PC-9 (cell line): ENCODE measurements around the gene ARSG.
"Not testable (repeated sequence)": the region's sequence is repeated elsewhere in the genome, so short reads cannot be mapped to it uniquely, and the experiment has no call there.

Experiments
- CTCF ChIP-seq: fragments of 200-600 bp; sonication (generic); conservative IDR thresholded peaks from 2 replicates; pipeline ENCODE4 v1.6.1; 2017; ENCODE audit warnings: mixed run types, antibody characterized with exemption, mild to moderate bottlenecking, moderate library complexity
- EZH2 ChIP-seq: fragments of 200-600 bp; sonication (generic); IDR thresholded peaks from 2 replicates; pipeline ENCODE4 v1.8.0; 2017; ENCODE audit warnings: antibody characterized with exemption, low read depth

- TF ChIP-seq CTCF, EZH2: not testable (repeated sequence)
These were observed 17.2 kb downstream of the ARSG start for GRCh38 chr17:68308486-68308885.
